K562 (cell line): Measurements from ENCODE around the gene CCDC9B. TPM values are rescaled to one million over a fixed set of nuclear protein-coding genes. Genes with fewer than 3 reads are reported as not detected.

Source experiments
- CTCFL ChIP-seq: IDR thresholded peaks from 2 replicates; pipeline ENCODE4 v1.6.1; 2011; ENCODE audit warnings: borderline replicate concordance, low read depth, mild to moderate bottlenecking, moderate library complexity, low read length; ENCODE audit not compliant: insufficient read depth, poor library complexity, severe bottlenecking
- E2F3 ChIP-seq: fragments of 250-450 bp; sonication (Bioruptor Pico); IDR thresholded peaks from 2 replicates; pipeline ENCODE4 v1.4.0; 2020; ENCODE audit warnings: mild to moderate bottlenecking
- GTF2A2 ChIP-seq: IDR thresholded peaks from 2 replicates; pipeline ENCODE4 v1.6.1; 2016; ENCODE audit warnings: mild to moderate bottlenecking, missing genetic modification characterization, missing compliant biosample characterization
- HIVEP1 ChIP-seq: fragments of 250-450 bp; sonication (Bioruptor Pico); IDR thresholded peaks from 2 replicates; pipeline ENCODE4 v1.4.0; 2020; ENCODE audit warnings: mild to moderate bottlenecking
- HNRNPK ChIP-seq: fragments of 200-400 bp; formaldehyde crosslinking; IDR thresholded peaks from one replicate; pipeline ENCODE4 v1.6.1; 2018; ENCODE audit warnings: mild to moderate bottlenecking, low read depth, low read length; ENCODE audit not compliant: poor library complexity, severe bottlenecking
- KLF1 ChIP-seq: fragments of 450-650 bp; IDR thresholded peaks from 2 replicates; pipeline ENCODE4 v1.6.1; 2016; ENCODE audit warnings: missing genetic modification characterization, missing compliant biosample characterization
- MGA ChIP-seq: fragments of 450-650 bp; IDR thresholded peaks from 2 replicates; pipeline ENCODE4 v1.6.1; 2016; ENCODE audit warnings: mild to moderate bottlenecking, moderate library complexity
- NRF1 ChIP-seq, 2 experiments: fragments of 450-650 bp; IDR thresholded peaks in 1 of 2; conservative IDR thresholded peaks in 1 of 2; 2 replicates each; pipeline ENCODE4 v1.6.1; 2014; ENCODE audit warnings: mild to moderate bottlenecking in 2 of 2
- ZNF124 ChIP-seq: sonication (generic); formaldehyde crosslinking; IDR thresholded peaks from 2 replicates; pipeline ENCODE4 v1.8.1; 2022; ENCODE audit warnings: missing genetic modification reagents
- polyA plus RNA-seq, 8 experiments: library from polyadenylated mRNA; depleted of rRNA in 4 of 8; stranded (reverse) in 5 of 8; unstranded in 3 of 8; fragments of >200 nt; fragmentation: Nextera tagmentation in 2 of 8; fragmentation: Illumina TruSeq in 1 of 8; extraction: Ambion mirVana in 2 of 8; extraction: Trizol in 1 of 8; gene quantifications; 2 replicates each; pipeline versions ENCODE4 v1.2.1 to v1.2.3, GENCODE V29; 2011 to 2014; ENCODE audit warnings: inconsistent platforms in 1 of 8, missing spikeins in 1 of 8
- total RNA-seq, 7 experiments: library from RNA; depleted of rRNA in 6 of 7; stranded (reverse); fragments of >200 nt in 6 of 7; fragmentation: Illumina TruSeq in 2 of 7; extraction: Trizol in 2 of 7; gene quantifications; 2 replicates each; pipeline versions ENCODE4 v1.2.1 to v1.2.3, GENCODE V29; 2011 to 2021; ENCODE audit warnings: low replicate concordance in 1 of 7

CCDC9B gene
- total and polyA plus RNA-seq, 9 of the 15 experiments (the other 6 are each of a cell fraction or from before 2014, with no cell fraction given): 0.01 to 0.47 (median 0.15) TPM; not detected in 1

GRCh38 chr15:40367686-40368611 lies 27.2 kb upstream of the CCDC9B start (continued):
- peak; percentile 48; the same call in 1 of the 2 replicates for TF ChIP-seq E2F3 (CRISPR knock-in tag)
- no peak for TF ChIP-seq GTF2A2 (tag)
- TF ChIP-seq ZNF124: 0 out of 2 replicates have a peak, but pooled peaks have one; percentile 60
- peak; percentile 88 for TF ChIP-seq CTCFL
- no peak for TF ChIP-seq HNRNPK
- TF ChIP-seq HIVEP1 (CRISPR knock-in tag): no peak
- TF ChIP-seq MGA: peak; percentile 99
- peak; percentile 79; the same call in 1 of the 2 replicates for TF ChIP-seq KLF1
- peak; percentile 77 to 80 for TF ChIP-seq NRF1 (conservative IDR thresholded peaks at IDR 0.05 in 1 of 2, IDR thresholded peaks at IDR 0.05 in 1 of 2)
